ENCODE results near the gene MIOX.

Gene MIOX

GRCh38 chr22:50461979-50462540 is 24.6 kb upstream of the MIOX start:
- no peak for DNase-seq (ENCODE audit: low read depth in 2 of 2)
- H3K4me3 ChIP-seq (replicated peaks in 1 of 2; ENCODE audit: low read depth in 2 of 2, low read length in 2 of 2) = no peak overlapping the region
- TF ChIP-seq, protein P1, sequence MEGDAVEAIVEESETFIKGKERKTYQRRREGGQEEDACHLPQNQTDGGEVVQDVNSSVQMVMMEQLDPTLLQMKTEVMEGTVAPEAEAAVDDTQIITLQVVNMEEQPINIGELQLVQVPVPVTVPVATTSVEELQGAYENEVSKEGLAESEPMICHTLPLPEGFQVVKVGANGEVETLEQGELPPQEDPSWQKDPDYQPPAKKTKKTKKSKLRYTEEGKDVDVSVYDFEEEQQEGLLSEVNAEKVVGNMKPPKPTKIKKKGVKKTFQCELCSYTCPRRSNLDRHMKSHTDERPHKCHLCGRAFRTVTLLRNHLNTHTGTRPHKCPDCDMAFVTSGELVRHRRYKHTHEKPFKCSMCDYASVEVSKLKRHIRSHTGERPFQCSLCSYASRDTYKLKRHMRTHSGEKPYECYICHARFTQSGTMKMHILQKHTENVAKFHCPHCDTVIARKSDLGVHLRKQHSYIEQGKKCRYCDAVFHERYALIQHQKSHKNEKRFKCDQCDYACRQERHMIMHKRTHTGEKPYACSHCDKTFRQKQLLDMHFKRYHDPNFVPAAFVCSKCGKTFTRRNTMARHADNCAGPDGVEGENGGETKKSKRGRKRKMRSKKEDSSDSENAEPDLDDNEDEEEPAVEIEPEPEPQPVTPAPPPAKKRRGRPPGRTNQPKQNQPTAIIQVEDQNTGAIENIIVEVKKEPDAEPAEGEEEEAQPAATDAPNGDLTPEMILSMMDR (IDR thresholded peaks at IDR 0.05; ENCODE audit: low read depth, low read length) = no peak

DNA sequence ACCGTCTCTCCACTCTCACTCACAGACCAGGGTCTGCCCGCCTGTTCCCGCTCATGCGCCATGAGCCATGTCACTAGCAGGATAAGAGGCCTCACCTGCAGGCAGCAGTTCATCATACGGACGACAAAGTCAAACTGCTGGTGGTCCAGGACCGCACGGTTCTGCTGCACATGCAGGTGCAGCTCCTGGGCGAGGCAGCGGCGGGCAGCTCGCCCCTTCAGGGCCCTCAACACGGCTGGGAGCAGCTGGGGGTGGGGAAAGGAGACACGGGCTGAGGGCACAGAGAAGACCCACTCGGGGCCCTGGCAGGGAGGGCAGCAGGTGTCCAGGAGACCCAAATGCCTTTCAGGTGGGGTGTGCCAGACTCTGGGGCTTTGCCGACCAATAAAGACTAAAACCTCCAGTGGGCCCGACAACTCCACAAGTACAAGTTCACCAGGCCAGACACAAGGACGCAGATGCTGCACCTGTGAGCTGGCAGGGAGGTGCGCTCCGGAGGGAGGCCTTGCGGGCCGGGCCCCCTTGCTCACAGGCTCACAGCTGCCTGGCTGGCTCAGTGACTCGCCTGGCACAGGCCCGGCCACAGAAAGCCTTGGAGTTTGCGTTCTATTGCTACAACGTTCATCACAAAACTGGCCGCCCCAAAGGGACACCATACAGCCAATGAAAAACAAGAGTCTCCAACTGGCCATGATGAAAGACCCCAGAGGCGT is 23.3 kb upstream of the MIOX start:
- no peak for DNase-seq (ENCODE audit: low read depth in 2 of 2)
- no peak overlapping the region for H3K4me3 ChIP-seq (replicated peaks in 1 of 2; ENCODE audit: low read depth in 2 of 2, low read length in 2 of 2)
- TF ChIP-seq, protein P1 (IDR thresholded peaks at IDR 0.05; ENCODE audit: low read depth, low read length) = no peak

DNA sequence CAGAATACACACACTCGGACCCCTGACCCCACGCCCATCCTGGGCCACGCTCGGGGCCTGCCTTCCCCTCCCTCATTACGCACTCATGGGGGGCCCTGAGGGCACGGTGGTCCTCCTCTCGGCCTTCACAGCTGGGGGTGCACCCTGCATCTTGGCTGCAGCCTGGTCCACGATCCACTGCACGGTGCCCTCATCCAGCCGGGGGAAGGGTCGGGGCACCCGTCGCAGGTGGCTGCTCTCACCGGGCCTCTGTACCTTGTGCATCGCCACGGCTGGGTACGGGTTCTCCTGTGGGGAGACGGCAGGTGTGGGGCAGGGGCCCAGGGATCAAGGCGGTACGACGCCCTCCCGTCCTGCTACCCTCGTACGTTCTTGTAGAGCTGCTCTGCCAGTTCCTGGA is 22.2 kb upstream of the MIOX start:
- no peak overlapping the region for H3K4me3 ChIP-seq (replicated peaks in 1 of 2; ENCODE audit: low read depth in 2 of 2, low read length in 2 of 2)
- DNase-seq (ENCODE audit: low read depth in 2 of 2) = no peak
- TF ChIP-seq, protein P1 (IDR thresholded peaks at IDR 0.05; ENCODE audit: low read depth, low read length) = no peak

- DNase-seq (ENCODE audit: low read depth in 2 of 2) = no peak
- H3K4me3 ChIP-seq (replicated peaks in 1 of 2; ENCODE audit: low read depth in 2 of 2, low read length in 2 of 2) = no peak overlapping the region
- TF ChIP-seq, protein P1 (IDR thresholded peaks at IDR 0.05; ENCODE audit: low read depth, low read length) = no peak
Measured at GRCh38 chr22:50465066-50465930, 21.4 kb upstream of the MIOX start.

DNA sequence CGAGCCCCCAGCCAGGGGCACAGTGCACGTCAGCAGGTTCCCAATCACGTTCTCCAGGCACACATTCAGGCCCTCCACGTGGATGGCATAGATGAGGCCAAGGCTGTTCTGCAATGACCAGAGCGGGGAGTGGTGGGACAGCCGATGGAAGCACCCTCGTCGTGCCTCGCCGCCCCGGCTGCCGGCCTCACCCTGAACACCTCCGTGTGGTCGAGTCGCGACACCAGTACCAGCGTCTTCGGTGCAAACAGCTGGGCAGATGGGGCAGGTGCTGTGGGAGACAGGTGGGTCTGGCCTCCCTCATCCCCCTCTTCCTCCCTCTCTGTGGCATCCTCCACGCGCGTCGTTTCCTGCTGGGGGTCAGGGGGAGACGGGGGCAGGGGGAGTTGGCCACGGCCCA is 19.3 kb upstream of the MIOX start:
- no peak overlapping the region for H3K4me3 ChIP-seq (replicated peaks in 1 of 2; ENCODE audit: low read depth in 2 of 2, low read length in 2 of 2)
- DNase-seq (ENCODE audit: low read depth in 2 of 2) = no peak
- TF ChIP-seq, protein P1 (IDR thresholded peaks at IDR 0.05; ENCODE audit: low read depth, low read length) = no peak

DNA sequence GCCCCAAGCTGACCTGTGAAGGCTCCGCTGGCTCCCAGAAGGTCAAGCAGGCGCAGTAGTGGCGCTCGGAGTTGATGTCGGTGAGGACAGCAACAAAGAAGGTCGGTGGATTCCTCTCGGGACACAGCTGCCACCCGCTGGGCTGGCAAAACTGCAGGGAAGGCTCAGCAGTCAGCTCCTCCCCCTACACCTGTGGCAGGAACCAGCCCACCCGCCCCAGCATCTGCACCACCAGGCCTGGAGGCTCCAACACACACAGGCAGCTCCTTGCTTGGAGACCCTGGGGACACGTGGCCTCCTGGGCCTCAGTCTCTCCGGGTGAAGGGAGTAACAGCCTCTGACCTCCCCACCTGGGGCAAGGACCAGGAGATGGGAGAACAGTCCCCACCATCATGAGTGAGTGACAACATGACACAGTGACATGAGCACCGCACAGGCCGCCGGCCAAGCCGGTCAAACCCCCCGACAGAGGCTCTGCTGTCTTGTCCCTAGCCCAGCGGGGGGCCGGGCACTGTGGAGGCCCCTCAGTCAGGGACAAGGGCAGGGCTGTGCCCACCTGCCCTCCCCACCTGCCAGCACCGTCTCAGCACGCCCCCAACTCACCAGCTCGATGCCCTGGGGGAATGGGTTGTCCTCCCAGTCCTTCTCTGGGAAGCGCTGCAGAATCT is 18.8 kb upstream of the MIOX start:
- TF ChIP-seq, protein P1 (IDR thresholded peaks at IDR 0.05; ENCODE audit: low read depth, low read length) = no peak
- H3K4me3 ChIP-seq (replicated peaks in 1 of 2; ENCODE audit: low read depth in 2 of 2, low read length in 2 of 2) = no peak overlapping the region
- DNase-seq (ENCODE audit: low read depth in 2 of 2) = no peak

All from cardiac fibroblast (primary cell).